Measurements from ENCODE around the gene OR56B4.
"Not testable (repeated sequence)": the region's sequence is repeated elsewhere in the genome, so short reads cannot be mapped to it uniquely, and the experiment has no call there.

OR56B4 gene, protein sequence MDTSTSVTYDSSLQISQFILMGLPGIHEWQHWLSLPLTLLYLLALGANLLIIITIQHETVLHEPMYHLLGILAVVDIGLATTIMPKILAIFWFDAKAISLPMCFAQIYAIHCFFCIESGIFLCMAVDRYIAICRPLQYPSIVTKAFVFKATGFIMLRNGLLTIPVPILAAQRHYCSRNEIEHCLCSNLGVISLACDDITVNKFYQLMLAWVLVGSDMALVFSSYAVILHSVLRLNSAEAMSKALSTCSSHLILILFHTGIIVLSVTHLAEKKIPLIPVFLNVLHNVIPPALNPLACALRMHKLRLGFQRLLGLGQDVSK

DNA sequence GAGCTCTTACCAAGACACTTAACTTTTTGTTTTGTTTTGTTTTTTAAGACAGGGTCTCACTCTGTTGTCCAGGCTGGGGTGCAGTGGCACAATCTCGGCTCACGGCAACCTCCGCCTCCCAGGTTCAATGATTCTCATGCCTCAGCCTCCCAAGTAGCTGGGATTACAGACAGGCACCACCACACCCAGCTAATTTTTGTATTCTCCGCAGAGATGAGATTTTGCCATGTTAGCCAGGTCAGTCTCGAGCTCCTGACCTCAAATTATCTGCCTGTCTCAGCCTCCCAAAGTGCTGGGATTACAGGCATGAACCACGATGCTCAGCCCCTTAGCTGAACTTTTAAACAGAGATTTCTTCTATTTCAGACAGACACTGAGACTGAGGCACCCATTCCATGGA is at the start of gene OR56B4:
Gene OR56B4, plus strand, starts transcription at position 301 of the 400 bp plus-strand sequence. Its CDS starts 95 bp downstream, at position 396.
- DNase-seq (ENCODE audit: low read depth): not testable (repeated sequence)

DNA sequence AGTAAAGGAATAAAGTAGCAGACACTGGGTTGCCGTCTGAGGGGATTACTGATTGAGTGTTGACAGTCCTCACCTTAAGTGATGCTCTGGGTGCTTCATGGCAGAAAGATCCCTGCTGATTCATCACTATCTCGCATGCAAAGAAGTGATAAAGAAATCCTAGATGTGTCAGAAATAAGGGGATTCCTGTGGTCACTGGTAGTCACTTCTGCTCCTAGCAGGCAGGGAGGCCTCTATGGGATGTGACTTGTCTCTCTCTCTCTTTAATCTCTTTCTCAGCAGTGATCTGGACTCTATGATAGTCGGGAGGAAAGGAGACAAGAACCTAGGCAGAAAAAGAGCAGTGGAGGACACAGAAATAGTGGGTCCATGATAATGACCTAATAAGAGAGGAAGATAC is 46.0 kb upstream of the OR56B4 start:
- DNase-seq (ENCODE audit: low read depth): no peak

DNA sequence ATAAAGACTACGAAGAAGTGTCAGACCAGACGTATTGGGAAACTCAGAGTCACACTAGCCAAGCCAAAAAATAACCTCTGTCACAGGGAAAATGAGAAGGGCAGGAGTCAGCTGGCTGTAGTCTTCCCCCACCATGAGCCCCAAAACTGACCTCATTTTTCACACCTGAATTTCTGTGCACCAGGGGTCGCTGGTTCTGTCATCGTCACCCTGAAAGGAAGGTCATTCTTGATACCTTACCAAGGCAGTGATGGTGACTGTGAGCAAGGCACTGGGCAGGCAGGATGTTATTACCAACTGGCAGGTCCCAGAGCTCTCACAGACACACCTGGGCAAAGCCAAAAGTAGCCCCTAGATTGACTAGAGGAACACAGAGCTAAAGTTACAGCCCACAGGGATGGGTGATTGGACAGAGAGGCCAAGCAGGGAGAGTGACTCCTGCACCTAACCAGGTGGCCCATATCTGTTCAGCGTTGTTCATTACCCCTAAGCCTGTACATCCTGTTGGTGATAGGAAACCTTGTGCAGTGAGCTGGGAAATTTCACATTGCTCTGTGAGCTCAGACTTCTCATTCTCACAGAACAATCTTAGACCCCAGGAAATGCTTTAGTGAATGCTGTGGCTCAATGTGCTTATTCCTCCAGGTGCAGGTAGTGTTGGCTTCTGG is 44.7 kb upstream of the OR56B4 start:
- no peak for DNase-seq (ENCODE audit: low read depth)

DNA sequence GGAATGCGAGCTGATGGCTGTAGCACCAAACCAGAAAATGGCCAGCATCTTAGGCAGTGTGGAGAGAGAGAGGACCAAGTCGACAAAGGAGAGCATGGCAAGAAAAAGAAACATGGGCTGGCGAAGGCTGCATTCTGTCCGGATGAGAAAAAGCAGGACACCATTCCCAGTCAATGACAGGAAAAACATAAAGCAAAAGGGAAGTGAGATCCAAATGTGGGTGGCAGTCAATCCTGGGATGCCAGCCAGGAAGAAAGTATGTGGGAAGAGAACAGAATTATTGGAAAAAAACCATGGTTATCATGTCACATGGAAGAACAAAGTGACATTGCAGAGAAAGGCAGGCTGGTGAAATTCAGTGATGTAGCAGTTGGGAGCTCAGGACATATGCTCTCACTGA is 40.0 kb upstream of the OR56B4 start:
- no peak for DNase-seq (ENCODE audit: low read depth)

DNA sequence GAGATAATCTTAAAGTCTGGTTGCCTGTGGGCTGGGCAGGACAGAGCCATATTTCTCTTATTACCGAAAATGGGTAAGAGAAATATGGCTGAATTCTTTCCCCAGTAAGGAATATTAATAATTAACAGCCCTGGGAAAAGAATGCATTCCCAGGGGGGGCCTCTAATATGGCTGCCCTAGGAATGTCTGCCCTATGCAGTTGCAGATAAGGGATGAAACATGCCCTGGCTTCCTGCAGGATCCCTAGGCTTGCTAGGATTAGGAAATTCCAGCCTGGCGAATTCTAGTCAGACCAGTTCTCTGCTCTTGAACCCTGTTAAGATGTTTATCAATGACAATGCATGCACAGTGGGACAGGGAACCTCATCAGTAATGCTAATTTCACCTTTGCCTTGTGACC is 31.0 kb upstream of the OR56B4 start:
- DNase-seq (ENCODE audit: low read depth): not testable (repeated sequence)

DNA sequence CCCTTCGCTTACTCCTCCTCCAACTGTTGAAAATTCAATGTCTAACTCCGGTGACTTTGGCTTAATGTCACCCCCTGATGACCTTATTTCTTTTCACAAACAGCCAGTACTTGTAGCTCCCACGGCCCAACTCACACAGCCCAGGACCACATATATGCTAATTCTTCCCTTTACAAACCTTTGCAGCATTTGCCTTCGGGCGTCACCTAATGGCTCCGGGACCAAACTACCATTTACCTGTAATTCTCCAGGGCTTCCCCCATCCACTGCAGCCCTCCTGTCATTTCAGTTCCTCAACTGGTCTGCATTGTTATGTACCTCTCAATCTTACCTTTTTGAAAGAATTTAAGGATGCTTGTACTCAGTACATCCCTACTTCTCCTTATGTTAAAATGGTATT is 29.8 kb upstream of the OR56B4 start:
- DNase-seq (ENCODE audit: low read depth): no peak

DNA sequence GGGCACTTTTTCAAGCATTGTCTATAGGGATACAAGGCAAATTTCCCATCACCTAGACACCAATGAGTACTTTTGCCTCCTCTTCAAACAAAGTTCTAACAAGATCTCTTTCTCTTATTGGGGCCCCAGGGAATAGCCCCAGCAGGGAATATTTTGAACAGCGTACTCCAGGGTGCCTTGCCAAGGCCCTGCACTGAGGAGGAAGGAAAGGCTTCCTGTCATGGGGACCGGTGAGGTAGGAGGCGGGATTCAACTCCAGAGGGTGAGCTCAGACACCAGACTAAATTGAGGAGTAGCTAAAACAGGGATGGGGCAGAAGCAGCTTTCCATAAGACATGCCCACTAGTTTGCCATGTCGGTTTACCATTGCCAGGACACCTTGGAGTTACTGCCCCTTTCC is 28.0 kb upstream of the OR56B4 start:
- DNase-seq (ENCODE audit: low read depth): no peak

DNA sequence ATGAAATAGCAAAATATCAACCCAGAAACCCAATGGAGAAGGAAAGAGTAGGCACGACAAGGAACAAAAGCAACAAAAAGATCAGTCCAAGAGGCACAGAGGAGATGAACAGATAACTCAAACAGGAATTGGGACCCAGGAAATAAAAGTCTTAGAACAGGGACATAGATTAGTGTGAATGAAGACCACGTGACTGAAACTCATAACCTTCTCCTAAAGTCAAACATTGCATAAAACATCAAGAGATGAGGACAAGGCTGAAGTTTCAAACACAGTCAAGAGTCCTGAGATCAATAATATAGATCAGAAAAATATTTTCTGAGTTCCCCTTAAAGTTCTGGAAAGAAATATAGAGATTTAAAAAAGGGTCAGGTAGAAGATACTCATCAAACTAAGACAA is 24.4 kb upstream of the OR56B4 start:
- no peak for DNase-seq (ENCODE audit: low read depth)

DNA sequence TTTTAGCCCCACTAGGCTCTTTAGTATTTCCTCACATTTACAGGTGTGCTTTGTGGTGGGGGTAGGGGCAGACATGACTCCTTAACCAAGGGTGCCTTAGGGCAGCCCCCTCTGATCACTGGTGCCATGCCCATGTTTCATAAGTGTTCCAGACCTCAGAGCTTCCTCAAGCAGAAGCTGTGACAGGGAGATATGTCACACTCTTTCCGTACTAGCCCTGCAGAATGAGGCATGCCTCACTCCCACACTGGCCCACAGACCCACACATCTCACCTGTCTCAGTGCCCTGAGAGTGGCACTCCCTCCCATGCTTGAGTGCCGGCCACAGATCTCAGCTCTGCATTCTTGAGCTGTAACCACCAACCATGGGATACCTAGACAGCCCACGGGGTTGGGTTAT is 22.9 kb upstream of the OR56B4 start:
- no peak for DNase-seq (ENCODE audit: low read depth)

DNA sequence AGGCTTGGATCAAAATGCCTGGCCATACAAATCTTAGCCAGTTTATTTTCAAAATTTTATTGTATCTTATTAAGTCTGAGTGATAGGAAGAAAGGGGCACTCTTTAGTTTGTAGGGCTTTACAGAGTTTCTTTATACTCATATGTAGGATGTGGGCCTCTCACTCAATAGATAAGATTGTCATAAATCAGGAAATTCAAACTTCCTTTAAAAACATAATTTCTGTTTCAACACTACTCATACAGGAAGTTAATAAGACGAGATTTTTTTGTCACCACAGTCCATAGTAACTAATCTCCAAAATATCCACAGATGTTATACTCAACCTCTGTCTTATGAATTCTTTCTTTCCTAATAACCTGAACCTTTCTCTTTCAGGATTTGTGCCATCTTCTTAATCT is 13.3 kb upstream of the OR56B4 start:
- DNase-seq (ENCODE audit: low read depth): no peak

DNA sequence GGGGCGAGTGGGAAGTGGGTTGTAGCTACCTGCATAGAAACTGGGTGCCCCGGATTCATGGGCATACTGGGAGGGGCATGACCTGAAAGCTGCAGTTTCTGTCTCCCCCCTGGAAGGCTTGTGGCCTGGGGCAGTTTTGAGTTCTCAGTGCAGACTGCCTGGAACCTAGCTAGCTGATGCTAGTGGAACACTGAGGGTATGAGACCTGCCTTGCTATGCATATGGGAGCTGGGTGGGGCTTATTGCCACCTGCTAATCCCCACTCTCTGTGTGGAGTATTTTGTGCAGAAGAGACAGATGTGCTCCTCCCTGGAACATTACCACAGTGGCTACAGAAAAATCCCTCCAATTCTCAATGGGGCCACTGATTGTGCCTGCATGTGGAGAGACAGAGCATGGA is 11.7 kb upstream of the OR56B4 start:
- no peak for DNase-seq (ENCODE audit: low read depth)

DNA sequence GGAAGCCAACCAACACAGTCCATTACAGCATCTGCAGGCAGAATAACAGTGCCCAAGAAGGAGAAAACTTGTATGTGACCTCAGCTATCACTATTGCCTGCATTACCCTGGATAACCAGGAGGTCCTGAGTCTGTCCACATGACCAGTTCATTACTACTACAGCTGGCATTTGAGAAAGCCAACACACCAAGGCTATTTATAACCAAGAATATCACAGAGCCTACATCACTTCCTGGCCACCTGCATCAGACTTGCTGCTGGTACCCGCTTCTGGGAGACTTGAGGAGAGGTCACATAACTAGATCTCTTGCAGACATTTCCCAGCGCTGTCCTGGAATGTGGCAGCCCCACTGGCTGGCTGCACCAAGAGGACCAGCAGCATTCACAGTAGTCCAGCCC is 11.1 kb upstream of the OR56B4 start:
- DNase-seq (ENCODE audit: low read depth): no peak

DNA sequence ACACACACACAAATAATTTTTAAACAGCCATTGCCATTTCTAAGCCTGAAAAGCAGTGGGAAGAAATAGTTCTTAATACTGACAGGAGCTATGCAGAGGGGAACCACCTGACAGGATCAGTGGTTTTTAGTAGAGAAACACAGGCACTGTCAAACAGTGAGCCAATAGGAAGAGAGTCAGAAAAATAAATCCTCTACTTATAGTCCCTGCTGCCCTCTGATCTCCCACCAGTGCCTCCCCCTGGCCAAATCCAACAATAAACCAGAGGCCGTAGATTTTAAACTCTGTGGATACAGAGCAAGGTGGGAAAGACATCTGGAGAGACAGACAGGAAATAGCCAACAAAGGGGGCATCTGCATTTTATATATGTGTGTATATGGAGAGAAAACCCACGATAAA is 7.9 kb upstream of the OR56B4 start:
- DNase-seq (ENCODE audit: low read depth): no peak

DNA sequence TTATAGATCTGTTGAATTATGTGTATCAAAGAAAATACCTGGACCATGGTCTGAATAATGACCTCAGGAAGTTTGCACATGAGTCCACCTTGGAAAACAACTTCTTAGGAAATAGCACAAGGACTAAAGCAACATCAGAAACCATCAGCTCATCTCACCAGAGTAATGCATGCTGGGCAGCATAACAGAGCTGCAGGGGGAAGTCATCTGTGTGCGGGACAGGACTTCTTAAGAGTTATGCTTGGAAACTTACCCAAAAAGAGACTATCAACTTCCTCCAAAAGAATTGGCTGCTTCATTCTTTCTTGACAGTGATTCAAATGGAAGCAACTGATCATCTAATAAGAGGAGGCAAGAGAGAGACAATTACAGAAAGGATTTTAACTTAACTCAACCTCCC is 2.5 kb downstream of the OR56B4 start:
- DNase-seq (ENCODE audit: low read depth): no peak

DNA sequence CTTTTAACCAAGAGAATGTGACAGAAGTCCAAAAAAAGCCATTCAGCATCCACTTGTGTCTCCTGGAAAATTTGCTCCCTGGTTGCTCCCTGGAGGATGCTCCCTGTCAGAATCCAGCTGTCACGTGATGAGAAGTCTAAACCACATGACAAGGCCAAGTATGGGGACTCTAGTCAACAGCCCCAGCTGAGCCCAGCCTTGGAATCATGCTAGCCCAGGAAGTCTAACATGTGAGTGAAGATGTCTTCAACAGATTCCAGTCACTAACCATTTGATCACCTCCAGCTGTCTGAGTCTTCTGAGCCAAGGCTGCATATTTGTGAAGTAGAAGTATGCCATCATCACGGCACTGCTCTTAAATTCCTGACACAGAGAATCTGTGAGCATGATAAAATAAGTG is 4.2 kb downstream of the OR56B4 start:
- no peak for DNase-seq (ENCODE audit: low read depth)

DNA sequence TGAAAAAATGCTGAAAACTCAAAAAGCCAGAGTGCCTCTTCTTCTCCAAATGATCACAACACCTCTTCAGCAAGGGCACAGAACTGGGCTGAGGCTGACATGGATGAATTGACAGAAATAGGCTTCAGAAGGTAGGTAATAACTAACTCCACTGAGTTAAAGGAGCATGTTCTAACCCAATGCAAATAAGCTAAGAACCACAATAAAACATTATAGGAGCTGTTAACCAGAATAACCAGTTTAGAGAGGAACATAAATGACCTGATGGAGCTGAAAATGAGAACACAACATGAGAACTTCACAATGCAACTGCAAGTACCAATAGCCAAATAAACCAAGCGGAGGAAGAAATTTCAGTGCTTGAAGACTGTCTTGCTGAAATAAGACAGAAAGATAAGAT is 9.2 kb downstream of the OR56B4 start:
- DNase-seq (ENCODE audit: low read depth): no peak

DNA sequence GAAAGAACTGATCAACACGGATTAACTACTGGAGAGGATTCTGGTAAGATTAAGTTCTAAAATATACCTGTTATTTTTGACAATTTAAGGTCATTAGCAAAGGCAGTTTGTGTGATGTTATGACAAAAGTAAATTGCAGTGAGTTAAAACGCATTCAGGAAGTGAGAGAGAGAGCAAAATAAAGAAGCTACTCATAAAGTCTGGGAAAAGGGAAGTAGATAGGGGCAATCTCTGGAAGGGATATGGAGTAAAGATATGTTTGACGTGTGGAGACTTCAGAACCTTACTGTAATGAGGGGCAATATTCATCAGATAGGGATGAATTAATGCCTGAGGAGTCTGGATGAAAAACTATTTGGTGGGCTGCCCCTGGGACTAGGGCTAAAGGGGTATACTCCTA is 16.8 kb downstream of the OR56B4 start:
- no peak for DNase-seq (ENCODE audit: low read depth)

DNA sequence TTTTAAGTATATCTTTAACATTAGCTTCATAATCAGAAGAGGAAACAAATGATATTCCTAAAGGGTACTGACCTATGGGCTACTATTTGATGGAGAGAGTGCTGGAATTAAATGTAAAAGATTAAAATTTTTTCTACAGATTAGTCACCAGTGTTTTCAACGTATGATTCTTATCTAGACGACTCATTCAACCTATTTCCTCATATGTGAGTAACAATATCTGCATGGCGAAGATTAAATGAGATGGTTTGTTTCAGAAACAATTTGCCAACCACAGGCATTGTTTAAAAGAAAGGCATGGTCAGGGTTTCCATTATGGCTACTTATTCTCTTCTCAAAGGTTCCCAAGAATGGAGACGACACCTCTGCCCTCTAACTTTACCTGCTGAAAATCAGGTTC is 20.4 kb downstream of the OR56B4 start:
- DNase-seq (ENCODE audit: low read depth): no peak

DNA sequence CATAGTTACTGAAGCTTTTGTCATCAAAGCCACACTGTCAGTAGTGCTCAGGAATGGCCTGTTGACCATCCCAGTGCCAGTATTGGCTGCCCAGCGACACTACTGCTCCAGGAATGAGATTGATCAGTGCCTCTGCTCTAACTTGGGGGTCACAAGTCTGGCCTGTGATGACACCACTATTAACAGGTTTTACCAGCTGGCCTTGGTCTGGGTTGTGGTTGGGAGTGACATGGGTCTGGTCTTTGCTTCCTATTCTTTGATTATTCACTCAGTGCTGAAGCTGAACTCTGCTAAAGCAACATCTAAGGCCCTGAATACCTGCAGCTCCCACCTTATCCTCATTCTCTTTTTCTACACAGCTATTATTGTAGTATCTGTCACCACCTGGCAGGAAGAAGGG is 21.5 kb downstream of the OR56B4 start:
- no peak for DNase-seq (ENCODE audit: low read depth)

DNA sequence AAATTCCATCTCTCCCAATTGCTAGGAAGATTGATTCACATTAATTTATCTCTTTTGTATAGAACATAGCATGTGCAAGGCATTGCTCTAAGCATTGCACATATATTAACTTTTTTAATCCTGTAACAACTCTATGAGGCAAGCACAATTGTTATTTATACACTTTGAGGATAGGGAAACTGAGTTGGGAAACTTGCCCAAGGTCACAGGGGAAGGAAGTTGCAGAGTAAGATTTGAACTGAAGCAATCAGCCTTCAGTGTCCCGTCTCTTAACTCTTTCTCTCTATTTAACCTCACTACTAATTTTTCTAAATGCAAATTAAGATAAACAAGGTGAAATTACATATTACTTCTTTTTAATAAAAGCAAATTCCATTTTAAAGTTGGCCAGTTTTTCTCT is 22.2 kb downstream of the OR56B4 start:
- no peak for DNase-seq (ENCODE audit: low read depth)

DNA sequence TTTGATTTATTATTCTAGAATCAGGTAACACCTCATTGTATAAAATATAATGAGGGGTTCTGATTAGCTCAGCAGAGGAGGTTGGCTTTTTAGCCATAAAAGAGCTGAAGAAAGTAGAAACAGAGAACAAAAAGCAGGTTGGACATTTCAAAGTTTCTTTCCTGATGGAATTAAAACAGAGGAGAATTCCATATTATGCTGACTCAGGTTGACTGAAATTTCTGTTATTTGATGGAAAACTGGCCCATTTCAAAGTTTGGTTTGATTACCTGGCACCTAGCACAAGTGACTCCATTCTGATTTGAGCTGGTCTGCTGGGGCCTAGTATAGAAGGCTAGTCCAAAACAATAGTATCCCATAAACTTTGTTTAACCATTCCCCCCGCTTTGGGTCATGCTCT is 24.9 kb downstream of the OR56B4 start:
- no peak for DNase-seq (ENCODE audit: low read depth)

DNA sequence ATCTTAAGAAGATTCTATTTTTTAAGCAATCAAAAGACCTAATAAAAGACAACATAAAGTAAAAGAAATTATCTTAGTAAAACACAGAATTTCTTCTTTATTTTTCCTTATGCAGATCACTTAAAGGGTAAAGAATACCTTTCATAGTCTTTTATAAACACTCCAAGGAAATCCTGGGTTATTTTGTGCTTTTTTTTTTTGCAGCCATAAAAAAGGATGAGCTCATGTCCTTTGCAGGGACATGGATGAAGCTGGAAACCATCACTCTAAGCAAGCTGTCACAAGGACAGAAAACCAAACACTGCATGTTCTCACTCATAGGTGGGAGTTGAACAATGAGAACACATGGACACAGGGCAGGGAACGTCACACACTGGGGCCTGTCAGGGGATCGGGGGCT is 28.5 kb downstream of the OR56B4 start:
- DNase-seq (ENCODE audit: low read depth): not testable (repeated sequence)

DNA sequence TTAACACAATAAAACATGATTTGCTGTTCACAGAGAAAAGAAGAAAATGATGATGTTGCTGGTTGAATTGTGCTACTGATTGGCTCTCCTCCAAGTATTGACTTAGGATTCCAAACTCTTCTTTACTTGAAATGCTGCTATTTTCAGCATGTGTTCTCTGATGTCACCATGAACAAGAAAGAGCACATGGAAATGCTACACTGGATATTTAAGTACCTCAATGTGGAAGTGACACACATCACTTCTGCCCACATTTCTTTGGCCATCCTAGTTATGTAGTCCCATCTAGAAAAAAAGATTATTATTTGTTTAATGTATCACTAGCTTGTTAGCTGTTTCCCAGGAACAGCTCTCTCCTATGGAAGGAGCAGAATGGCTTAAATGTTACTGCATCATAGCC is 35.5 kb downstream of the OR56B4 start:
- DNase-seq (ENCODE audit: low read depth): no peak

DNA sequence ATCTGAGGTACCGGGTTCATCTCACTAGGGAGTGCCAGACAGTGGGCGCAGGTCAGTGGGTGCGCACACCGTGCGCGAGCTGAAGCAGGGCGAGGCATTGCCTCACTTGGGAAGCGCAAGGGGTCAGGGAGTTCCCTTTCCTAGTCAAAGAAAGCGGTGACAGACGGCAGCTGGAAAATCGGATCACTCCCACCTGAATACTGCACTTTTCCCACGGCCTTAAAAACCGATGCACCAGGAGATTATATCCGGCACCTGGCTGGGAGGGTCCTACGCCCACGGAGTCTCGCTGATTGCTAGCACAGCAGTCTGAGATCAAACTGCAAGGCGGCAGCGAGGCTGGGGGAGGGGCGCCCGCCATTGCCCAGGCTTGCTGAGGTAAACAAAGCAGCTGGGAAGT is 36.3 kb downstream of the OR56B4 start:
- DNase-seq (ENCODE audit: low read depth): not testable (repeated sequence)

Measured in HS-27A (cell line).